ENCODE data around the gene MEPCE. TPM values are rescaled to one million over a fixed set of nuclear protein-coding genes. Genes with fewer than 3 reads are reported as not detected.
A peak's percentile ranks its signal among the peaks of the same experiment; 100 is the strongest.

MEPCE gene
- total RNA-seq, 2 donors from 2014 or later: 27.2 to 39.1 TPM

DNA sequence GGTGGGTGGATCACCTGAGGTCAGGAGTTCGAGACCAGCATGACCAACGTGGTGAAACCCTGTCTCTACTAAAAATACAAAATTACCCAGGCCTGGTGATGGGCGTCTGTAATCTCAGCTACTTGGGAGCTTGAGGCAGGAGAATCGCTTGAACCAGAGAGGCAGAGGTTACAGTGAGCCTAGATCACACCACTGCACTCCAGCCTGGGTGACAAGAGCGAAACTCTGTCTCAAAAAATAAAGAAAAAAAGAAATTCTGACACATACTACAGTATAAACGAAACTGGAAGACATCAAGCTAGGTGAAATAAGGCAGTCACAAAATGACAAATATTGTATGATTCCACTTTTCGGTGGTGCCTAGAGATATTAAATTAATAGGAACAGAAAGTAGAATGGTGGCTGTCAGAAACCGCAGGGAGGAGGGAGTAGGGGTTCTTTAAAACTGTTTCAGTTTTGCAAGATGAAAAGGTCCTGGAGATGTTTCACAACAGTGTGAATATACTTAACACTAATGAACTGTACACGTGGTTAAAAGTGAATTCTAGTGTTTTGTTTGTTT, 33.1 kb upstream of the MEPCE start:
- intact Hi-C loops (cut with DNase I): no loop called here
- Histone ChIP-seq H3K27ac (no peak overlapping the region), H3K9ac (ENCODE audit: low read depth in 2 of 2, low read length in 2 of 2) (no peak overlapping the region), H3K4me1 (no peaks in the 10 kb centered on the region), H3K27me3 (no peaks in the 10 kb centered on the region), H3K36me3 (no peaks in the 10 kb centered on the region), H3K4me3 (no peak overlapping the region), H3K9me3 (no peaks in the 10 kb centered on the region)
- TF ChIP-seq, protein P1, sequence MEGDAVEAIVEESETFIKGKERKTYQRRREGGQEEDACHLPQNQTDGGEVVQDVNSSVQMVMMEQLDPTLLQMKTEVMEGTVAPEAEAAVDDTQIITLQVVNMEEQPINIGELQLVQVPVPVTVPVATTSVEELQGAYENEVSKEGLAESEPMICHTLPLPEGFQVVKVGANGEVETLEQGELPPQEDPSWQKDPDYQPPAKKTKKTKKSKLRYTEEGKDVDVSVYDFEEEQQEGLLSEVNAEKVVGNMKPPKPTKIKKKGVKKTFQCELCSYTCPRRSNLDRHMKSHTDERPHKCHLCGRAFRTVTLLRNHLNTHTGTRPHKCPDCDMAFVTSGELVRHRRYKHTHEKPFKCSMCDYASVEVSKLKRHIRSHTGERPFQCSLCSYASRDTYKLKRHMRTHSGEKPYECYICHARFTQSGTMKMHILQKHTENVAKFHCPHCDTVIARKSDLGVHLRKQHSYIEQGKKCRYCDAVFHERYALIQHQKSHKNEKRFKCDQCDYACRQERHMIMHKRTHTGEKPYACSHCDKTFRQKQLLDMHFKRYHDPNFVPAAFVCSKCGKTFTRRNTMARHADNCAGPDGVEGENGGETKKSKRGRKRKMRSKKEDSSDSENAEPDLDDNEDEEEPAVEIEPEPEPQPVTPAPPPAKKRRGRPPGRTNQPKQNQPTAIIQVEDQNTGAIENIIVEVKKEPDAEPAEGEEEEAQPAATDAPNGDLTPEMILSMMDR (IDR thresholded peaks at IDR 0.05): no peak
- DNase-seq: no peak

GRCh38 chr7:100397315-100398081, 32.1 kb upstream of the MEPCE start:
- TF ChIP-seq, protein P1 (IDR thresholded peaks at IDR 0.05): no peak
- Histone ChIP-seq H3K9ac (ENCODE audit: low read depth in 2 of 2, low read length in 2 of 2) (no peak overlapping the region), H3K9me3 (no peaks in the 10 kb centered on the region), H3K27me3 (no peaks in the 10 kb centered on the region), H3K4me1 (no peaks in the 10 kb centered on the region), H3K36me3 (no peaks in the 10 kb centered on the region), H3K4me3 (no peak overlapping the region), H3K27ac (no peak overlapping the region)
- intact Hi-C loops (cut with DNase I): no loop called here
- no peak for DNase-seq

- H3K36me3 ChIP-seq: no peaks in the 10 kb centered on the region
- no peaks in the 10 kb centered on the region for H3K4me1 ChIP-seq
- no peak overlapping the region for H3K4me3 ChIP-seq
- TF ChIP-seq, protein P1 (IDR thresholded peaks at IDR 0.05): no peak
- intact Hi-C loops (cut with DNase I): no loop called here
- no peak for DNase-seq
- H3K27ac ChIP-seq: no peak overlapping the region
- no peaks in the 10 kb centered on the region for H3K9me3 ChIP-seq
- peak overlapping the region in 1 of 2 donors; percentile 35 for H3K9ac ChIP-seq (ENCODE audit: low read depth in 2 of 2, low read length in 2 of 2)
- no peaks in the 10 kb centered on the region for H3K27me3 ChIP-seq
Observed at GRCh38 chr7:100398239-100398638, 31.4 kb upstream of the MEPCE start.

GRCh38 chr7:100400041-100400440, 29.6 kb upstream of the MEPCE start:
- no peak for DNase-seq
- no peaks in the 10 kb centered on the region for H3K27me3 ChIP-seq
- no peak overlapping the region for H3K4me3 ChIP-seq
- no peak overlapping the region for H3K9ac ChIP-seq (ENCODE audit: low read depth in 2 of 2, low read length in 2 of 2)
- H3K36me3 ChIP-seq: no peaks in the 10 kb centered on the region
- H3K9me3 ChIP-seq: no peaks in the 10 kb centered on the region
- TF ChIP-seq, protein P1 (IDR thresholded peaks at IDR 0.05): no peak
- H3K27ac ChIP-seq: no peak overlapping the region
- intact Hi-C loops (cut with DNase I): no loop called here
- no peaks in the 10 kb centered on the region for H3K4me1 ChIP-seq

DNA sequence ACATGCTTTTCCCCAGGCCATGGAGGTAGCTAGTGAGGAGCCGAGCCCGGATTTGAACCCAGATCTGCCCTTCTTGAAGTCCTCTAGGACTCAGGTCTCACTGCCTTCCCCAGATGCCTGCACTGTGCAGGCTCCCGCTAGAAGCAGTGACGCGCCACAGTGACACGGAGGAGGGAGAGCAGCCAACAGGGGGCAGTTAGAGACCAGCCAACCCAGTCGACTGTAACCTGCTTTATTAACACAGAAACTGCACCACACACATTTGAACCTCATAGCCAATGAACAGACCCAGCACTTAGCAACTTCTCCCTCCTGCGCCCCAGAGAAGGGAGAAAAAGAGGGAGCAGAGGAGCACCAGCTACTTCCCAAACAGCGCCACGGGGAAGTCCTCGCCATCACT, 29.0 kb upstream of the MEPCE start:
- H3K9me3 ChIP-seq: no peaks in the 10 kb centered on the region
- TF ChIP-seq, protein P1 (IDR thresholded peaks at IDR 0.05): no peak

More for the DNA sequence above, 29.0 kb upstream of the MEPCE start:
- Histone ChIP-seq H3K27me3 (no peaks in the 10 kb centered on the region), H3K27ac (no peak overlapping the region), H3K9ac (ENCODE audit: low read depth in 2 of 2, low read length in 2 of 2) (no peak overlapping the region), H3K4me1 (no peaks in the 10 kb centered on the region), H3K36me3 (no peaks in the 10 kb centered on the region), H3K4me3 (no peak overlapping the region)
- DNase-seq: no peak
- intact Hi-C loops (cut with DNase I): no loop called here

All from colonic mucosa (tissue), 4 donors.